ENCODE data around the gene ALX3.
A peak's percentile ranks its signal among the peaks of the same experiment; 100 is the strongest.

The ALX3 gene

DNA sequence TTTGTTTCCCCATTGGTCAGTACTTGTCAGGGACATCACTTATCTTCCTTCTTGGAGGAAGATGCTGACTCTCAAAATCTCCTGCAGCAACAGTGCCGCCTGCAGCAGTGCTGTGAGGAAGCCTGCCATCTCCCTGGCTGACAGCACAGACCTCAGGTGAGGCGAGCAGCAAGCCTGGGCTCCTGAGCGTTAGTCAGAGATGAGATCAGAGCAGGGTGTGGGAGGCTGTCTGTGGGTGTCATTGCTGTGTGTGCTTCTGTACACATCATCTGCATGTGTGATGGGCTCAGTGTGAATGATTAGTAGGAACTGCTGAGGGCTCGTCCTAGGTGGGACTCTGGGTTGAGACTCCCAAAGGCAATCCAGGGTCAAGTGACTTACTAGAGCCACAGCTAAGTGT, 29.9 kb downstream of the ALX3 start:
- H3K27ac ChIP-seq (ENCODE audit: extremely low read depth, low read depth, low read length) = no peak overlapping the region
- ChIA-PET POLR2A (no interaction called here), CTCF (interaction anchor here (1.1 to 2.4 kb wide), 2 partner anchors 11 to 13 kb away, joined by 6 to 19 read pairs; no protein-coding TSS in a partner anchor)
- H3K36me3 ChIP-seq (ENCODE audit: control insufficient read depth in 2 of 2, insufficient read depth in 1 of 2, low read length in 2 of 2) = peaks cover 13 to 88% of the 10 kb centered on the region in 2 experiments
- H3K9me3 ChIP-seq (ENCODE audit: control insufficient read depth, insufficient read depth, low read depth, low read length) = no peaks in the 10 kb centered on the region
- H3K4me3 ChIP-seq (ENCODE audit: low read depth, low read length) = no peak overlapping the region
- H3K4me1 ChIP-seq (ENCODE audit: control insufficient read depth, insufficient read depth, low read length) = peaks cover 3% of the 10 kb centered on the region; the same call in 1 of the 2 replicates
- no peak for TF ChIP-seq ZNF600 (tag by site-specific recombination; IDR thresholded peaks at IDR 0.05)
- no peak for TF ChIP-seq ZNF311 (tag by site-specific recombination; IDR thresholded peaks at IDR 0.05; ENCODE audit: borderline replicate concordance)
- TF ChIP-seq, protein P1, sequence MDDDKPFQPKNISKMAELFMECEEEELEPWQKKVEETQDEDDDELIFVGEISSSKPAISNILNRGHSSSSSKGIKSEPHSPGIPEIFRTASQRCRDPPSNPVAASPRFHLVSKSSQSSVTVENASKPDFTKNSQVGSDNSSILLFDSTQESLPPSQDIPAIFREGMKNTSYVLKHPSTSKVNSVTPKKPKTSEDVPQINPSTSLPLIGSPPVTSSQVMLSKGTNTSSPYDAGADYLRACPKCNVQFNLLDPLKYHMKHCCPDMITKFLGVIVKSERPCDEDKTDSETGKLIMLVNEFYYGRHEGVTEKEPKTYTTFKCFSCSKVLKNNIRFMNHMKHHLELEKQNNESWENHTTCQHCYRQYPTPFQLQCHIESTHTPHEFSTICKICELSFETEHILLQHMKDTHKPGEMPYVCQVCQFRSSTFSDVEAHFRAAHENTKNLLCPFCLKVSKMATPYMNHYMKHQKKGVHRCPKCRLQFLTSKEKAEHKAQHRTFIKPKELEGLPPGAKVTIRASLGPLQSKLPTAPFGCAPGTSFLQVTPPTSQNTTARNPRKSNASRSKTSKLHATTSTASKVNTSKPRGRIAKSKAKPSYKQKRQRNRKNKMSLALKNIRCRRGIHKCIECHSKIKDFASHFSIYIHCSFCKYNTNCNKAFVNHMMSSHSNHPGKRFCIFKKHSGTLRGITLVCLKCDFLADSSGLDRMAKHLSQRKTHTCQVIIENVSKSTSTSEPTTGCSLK (tag by site-specific recombination; IDR thresholded peaks at IDR 0.05) = no peak
- TF ChIP-seq ZBTB49 (tag by site-specific recombination; IDR thresholded peaks at IDR 0.05; ENCODE audit: low read depth) = no peak
- peak; percentile 93 for TF ChIP-seq EGR2 (tag by site-specific recombination; IDR thresholded peaks at IDR 0.05; ENCODE audit: low read depth)
- TF ChIP-seq ZFHX2 (tag by site-specific recombination; conservative IDR thresholded peaks at IDR 0.05) = peak; percentile 94

DNA sequence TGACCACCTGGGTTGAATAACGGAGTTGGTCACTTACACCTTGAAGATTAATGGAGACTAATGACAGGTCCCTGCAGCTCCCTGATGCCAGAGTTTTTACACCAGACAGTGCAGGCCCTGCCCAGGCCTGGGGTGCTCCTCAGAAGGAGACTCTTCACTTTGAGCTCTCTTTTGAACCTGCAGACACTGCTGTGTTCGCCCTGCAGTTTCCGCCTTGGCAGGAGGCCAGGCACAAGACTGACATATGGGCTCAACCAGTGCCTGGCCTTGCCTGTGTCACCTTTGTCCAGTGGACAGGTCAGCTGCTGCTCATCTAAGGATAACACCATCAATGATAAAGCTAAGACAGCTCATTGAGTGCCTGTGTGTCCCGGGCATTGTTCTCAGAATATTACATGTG, 30.8 kb downstream of the ALX3 start:
- Histone ChIP-seq H3K9me3 (ENCODE audit: control insufficient read depth, insufficient read depth, low read depth, low read length) (no peaks in the 10 kb centered on the region), H3K27ac (ENCODE audit: extremely low read depth, low read depth, low read length) (no peak overlapping the region), H3K4me1 (ENCODE audit: control insufficient read depth, insufficient read depth, low read length) (peaks cover 4% of the 10 kb centered on the region; the same call in 1 of the 2 replicates), H3K36me3 (ENCODE audit: control insufficient read depth in 2 of 2, insufficient read depth in 1 of 2, low read length in 2 of 2) (peaks cover 8 to 79% of the 10 kb centered on the region in 2 experiments), H3K4me3 (ENCODE audit: low read depth, low read length) (no peak overlapping the region)
- TF ChIP-seq OSR2 (tag by site-specific recombination; IDR thresholded peaks at IDR 0.05) = no peak
- TF ChIP-seq PRDM4 (tag by site-specific recombination; IDR thresholded peaks at IDR 0.05) = no peak
- no peak for TF ChIP-seq ZNF155 (tag by site-specific recombination; IDR thresholded peaks at IDR 0.05)
- TF ChIP-seq ZEB2 (tag by site-specific recombination; IDR thresholded peaks at IDR 0.05) = no peak
- no peak for TF ChIP-seq ZNF132 (tag by site-specific recombination; IDR thresholded peaks at IDR 0.05; ENCODE audit: borderline replicate concordance)
- TF ChIP-seq ZNF266 (tag by site-specific recombination; IDR thresholded peaks at IDR 0.05; ENCODE audit: low read depth) = no peak
- CTCF ChIA-PET = interaction anchor here (0.6 to 1.3 kb wide), 8 partner anchors 9 to 457 kb away, joined by 3 to 8 read pairs (median 4); no protein-coding TSS in a partner anchor
- POLR2A ChIA-PET = interaction anchor here (0.7 kb wide), 1 partner anchor 11 kb away, joined by 3 read pairs; no protein-coding TSS in a partner anchor

DNA sequence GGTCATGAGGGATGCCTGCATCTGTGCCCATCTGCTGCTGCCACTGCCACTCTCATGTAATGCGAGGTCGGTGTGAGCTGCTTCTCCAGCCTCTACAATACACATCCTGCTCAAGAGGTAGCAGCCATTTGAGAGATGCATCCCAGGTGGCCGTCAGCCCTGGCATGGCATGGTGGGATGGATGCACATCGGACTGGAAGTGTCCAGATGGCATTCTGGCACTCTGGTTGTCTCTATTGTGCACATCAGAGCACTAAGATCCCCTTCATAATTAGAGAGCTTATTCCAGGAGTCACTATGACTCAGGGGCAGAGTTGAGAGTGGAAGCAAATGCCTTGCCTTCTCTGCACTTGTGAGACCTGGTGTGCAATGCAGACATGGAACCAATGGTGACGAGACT, 32.2 kb downstream of the ALX3 start:
- Histone ChIP-seq H3K36me3 (ENCODE audit: control insufficient read depth in 2 of 2, insufficient read depth in 1 of 2, low read length in 2 of 2) (peaks cover 7 to 65% of the 10 kb centered on the region in 2 experiments), H3K4me3 (ENCODE audit: low read depth, low read length) (no peak overlapping the region), H3K27ac (ENCODE audit: extremely low read depth, low read depth, low read length) (no peak overlapping the region), H3K9me3 (ENCODE audit: control insufficient read depth, insufficient read depth, low read depth, low read length) (no peaks in the 10 kb centered on the region), H3K4me1 (ENCODE audit: control insufficient read depth, insufficient read depth, low read length) (peaks cover 4% of the 10 kb centered on the region; the same call in 1 of the 2 replicates)
- ChIA-PET POLR2A (no interaction called here), CTCF (interaction anchor here (1.2 to 4.5 kb wide), 4 partner anchors 9 to 68 kb away, joined by 4 to 34 read pairs (median 10); no protein-coding TSS in a partner anchor)
- TF ChIP-seq, protein P2, sequence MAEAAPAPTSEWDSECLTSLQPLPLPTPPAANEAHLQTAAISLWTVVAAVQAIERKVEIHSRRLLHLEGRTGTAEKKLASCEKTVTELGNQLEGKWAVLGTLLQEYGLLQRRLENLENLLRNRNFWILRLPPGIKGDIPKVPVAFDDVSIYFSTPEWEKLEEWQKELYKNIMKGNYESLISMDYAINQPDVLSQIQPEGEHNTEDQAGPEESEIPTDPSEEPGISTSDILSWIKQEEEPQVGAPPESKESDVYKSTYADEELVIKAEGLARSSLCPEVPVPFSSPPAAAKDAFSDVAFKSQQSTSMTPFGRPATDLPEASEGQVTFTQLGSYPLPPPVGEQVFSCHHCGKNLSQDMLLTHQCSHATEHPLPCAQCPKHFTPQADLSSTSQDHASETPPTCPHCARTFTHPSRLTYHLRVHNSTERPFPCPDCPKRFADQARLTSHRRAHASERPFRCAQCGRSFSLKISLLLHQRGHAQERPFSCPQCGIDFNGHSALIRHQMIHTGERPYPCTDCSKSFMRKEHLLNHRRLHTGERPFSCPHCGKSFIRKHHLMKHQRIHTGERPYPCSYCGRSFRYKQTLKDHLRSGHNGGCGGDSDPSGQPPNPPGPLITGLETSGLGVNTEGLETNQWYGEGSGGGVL (tag by site-specific recombination; IDR thresholded peaks at IDR 0.05) = no peak
- TF ChIP-seq ZFHX2 (tag by site-specific recombination; conservative IDR thresholded peaks at IDR 0.05) = no peak
- no peak for TF ChIP-seq ZNF776 (tag by site-specific recombination; IDR thresholded peaks at IDR 0.05; ENCODE audit: borderline replicate concordance)
- TF ChIP-seq ZNF791 (tag by site-specific recombination; IDR thresholded peaks at IDR 0.05) = no peak
- no peak for TF ChIP-seq ZNF404 (tag by site-specific recombination; IDR thresholded peaks at IDR 0.05)
- TF ChIP-seq ZBTB17 (tag by site-specific recombination; IDR thresholded peaks at IDR 0.05) = no peak
- TF ChIP-seq MYNN (tag by site-specific recombination; IDR thresholded peaks at IDR 0.05; ENCODE audit: borderline replicate concordance) = no peak
